Activated T-cell treated with anti-CD3 and anti-CD28 coated beads for 48 hours (primary cell): ENCODE data around the gene ZNF830.
A peak's percentile ranks its signal among the peaks of the same experiment; 100 is the strongest.
"Not testable (repeated sequence)": the region's sequence is repeated elsewhere in the genome, so short reads cannot be mapped to it uniquely, and the experiment has no call there.

Experiments
- DNase-seq: peaks from one replicate; pipeline ENCODE4 v3.0.0-alpha.2; 2020; ENCODE audit warnings: low read depth

Gene ZNF830

DNA sequence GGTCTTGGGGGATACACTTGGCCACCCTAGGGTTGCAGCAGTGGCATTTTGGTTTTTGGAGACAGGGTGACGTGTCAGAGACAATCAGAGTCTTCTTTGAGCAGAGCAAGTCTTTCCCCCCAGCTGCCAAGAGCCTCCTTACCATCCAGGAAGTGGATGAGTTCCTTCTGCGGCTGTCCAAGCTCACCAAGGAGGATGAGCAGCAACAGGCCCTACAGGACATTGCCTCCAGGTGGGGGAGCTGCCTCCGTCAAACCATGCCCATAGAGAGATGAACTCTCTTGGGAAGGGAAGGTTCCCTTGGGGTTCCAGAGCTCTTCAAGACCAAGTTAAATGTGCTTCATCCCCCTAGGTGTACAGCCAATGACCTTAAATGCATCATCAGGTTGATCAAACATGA, 30.3 kb downstream of the ZNF830 start:
- DNase-seq, result no peak

DNA sequence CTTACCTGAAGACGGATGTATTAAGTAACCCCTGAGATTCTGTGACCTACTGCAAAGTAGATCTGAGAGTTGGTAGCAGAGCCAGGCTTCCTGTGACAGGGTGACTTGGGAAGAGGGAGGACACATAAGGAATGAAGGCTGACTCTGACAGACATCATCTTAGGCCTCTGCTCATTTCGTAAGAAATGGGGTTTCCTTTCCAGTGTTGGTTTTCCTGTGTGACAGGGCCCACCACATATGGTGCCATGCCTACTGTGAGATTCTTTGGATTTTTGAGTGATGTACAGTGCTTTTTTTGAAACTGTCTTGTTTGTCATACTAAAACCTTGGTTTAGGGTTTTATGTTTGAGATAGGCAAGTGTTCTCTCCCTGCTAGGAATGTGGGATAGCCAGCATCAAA, 31.7 kb downstream of the ZNF830 start:
- DNase-seq, result no peak

DNA sequence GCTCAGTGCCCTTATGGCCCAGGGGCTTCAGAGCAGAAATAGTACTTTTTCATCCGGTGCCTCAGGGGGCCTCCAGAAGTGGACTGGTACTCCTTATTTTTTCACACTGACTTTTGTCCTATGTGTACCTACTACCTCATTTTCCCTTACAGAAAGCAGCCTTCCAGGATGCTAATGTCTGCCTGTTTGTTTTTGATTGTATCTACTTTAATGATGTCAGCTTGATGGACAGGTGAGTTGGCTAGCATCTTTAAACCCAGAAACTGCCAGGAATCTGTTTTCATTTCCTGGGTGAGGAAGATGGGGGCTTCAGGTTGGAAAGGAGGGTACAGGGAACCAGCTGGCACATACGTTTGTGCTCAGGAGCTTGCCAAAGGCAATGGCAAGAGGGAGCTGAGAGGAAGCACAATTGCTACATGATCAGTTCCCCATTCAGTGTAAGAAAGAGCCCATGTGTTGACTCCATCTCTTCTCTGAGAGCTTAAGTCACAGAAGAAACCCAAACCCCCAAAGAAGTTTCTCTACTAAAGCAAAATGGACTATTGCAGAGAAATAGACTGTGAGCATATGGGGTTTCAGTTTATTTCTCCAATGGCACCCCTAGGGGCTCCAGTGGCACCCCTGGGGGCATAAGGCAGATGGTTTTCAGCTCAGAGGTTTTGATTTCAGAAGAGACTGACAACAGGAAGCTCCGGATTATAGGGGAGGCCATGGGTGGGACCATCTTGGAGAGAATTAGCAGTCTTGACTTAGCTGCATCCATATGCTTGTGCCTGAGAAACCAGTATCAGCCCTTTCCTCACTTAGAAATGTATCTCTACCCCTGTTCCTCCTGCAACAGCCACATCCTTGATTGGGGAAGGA, 35.3 kb downstream of the ZNF830 start:
- no peak for DNase-seq

DNA sequence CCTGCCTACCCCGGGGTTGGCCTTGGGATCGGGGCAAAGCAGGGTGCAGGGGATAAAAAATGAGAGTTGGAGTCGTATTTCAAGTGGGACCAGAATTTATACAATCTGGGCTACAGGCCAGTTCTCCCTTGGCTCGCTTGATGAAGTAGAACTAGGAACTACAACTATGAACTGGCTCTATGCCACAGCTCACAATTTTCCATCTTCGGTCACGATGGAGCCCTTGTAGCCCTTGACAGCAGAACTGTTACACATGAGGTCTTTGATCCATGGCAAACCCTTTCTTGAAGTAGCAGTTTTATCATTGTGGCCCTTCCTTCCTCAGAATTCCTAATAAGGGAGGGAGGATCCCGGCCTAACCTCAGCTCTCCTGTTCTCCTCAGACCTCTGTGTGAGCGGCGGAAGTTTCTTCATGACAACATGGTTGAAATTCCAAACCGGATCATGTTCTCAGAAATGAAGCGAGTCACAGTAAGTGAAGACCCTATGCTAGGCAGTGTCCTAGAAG, 36.1 kb downstream of the ZNF830 start:
- DNase-seq, result no peak

DNA sequence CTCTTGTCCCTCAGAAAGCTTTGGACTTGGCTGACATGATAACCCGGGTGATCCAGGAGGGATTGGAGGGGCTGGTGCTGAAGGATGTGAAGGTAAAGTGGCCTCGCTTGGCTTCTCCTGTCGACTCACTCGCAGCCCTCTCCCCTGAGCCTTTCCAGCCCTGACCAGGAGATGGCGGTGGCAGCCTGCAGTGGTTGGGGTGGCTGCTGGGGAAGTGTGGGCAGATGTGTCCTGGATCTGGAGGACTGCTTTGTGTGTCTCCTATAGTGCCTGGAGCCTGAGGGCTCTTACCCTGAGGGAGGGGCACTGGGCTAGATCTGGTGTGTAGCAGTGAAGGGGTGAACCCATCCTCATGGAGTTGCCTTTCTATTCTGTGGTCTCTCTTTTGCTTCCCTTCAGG, 36.9 kb downstream of the ZNF830 start:
- DNase-seq, result peak; percentile 75

DNA sequence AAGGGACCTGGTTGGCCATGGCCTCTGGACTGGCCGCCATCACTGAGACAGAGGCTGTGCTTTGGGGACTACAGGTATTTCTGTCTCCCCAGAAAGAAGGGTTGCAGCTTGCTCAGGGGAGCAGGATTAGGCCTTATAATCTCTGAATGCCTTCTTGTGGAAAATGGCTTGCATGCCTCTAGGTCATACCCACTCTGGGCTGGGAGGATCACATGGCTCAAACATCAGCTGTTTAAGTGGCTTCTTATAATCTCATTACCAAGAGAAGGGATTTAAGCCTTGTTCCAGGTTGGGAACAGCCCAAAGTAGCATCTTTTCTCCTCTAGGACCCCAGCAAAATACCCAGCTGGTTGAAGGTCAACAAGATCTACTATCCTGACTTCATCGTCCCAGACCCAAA, 38.1 kb downstream of the ZNF830 start:
- DNase-seq, result no peak

DNA sequence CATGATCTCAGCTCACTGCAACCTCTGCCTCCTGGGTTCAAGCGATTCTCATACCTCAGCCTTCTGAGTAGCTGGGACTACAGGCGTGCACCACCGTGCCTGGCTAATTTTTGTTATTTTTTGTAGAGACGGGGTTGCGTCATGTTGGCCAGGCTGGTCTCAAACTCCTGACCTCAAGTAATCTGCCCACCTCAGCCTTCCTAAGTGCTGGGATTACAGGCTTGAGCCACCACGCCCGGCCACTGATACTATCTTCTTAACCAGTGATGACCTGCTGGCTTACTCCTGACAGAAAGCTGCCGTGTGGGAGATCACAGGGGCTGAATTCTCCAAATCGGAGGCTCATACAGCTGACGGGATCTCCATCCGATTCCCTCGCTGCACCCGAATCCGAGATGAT, 39.6 kb downstream of the ZNF830 start:
- DNase-seq, result not testable (repeated sequence)

DNA sequence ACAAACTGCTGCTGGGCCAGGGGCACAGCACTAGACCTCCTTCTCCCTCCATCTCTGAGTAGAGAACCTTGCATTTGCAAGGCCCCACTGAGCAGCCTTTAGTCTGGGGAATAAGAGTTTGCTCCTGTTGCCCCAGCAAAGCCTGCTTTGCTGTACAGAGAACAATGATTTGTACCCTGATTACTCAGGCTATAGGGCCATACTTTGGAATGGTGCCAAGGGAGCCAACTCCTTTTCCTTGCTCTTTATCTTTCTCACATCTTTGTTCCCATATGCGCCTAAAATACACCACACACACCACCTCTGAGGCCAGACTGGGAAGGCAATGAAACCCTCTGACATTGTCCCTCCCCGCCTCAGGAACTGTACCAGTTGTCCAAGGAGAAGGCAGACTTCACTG, 40.2 kb downstream of the ZNF830 start:
- DNase-seq, result no peak

DNA sequence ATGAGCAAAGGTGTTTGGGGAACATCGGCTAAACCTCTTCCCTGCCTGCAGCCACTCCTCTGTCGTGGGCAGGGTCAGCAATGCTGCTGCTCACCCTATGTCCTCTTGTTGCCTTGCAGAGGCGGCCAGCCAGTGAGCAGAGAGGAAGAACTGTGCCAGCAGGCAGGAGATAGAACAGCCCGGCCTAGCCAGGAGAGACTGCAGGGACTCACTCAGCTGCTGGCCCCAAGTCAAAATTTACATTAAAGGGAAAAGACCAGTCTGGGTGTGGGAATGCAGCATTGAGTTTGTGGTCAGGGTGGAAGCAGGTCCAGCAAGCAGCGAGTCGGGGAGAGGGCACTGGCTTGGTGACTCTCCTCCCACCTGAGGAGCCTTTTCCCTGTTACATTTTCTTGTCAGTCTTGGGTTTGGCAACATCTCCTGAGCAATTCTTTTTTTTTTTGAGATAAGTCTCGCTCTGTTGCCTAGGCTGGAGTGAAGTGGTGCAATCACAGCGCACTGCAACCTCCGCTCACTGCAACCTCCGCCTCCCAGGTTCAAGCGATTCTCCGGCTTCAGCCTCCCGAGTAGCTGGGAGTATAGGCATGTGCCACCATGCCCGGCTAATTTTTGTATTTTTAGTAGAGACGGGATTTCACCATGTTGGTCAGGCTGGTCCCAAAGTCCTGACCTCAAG, 41.7 kb downstream of the ZNF830 start:
- DNase-seq, result no peak

DNA sequence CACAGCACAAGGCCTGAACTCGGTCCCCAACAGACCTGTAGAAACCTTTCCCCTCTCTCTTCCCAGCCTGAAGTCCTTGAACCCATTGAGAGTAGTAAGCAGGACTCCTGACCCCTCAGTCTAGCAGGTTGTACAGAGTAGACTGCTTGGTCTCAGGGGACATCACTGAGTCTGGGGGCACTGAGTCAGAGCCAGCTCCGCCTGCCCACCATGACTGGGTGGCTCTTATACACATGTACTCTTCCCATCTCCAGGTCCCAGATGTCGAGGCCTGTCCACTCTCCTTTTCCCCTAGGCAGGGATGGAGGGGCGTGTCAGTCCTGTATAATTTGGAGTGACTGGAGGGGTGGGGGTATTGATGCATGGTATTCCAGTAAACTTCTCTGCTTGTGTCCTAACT, 42.4 kb downstream of the ZNF830 start:
- DNase-seq, result no peak

DNA sequence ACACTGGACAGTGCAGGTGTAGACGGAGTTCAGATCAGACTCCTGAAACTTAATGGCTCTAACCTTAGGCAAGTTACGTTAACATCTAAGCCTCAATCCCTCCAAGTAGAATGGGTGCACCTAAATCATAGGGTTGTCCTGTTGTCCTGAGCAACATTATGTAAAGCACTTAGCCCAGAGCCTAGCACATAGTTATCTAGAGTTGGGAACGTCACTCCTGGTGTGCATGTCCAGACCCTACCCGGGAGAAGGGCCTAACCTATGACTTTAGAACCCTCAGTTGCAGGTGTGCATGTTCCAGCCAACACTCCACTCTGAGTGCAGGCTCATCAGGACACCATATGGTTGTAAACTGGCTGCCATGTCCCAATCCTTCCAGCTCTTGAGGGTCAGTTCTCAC, 45.0 kb downstream of the ZNF830 start:
- no peak for DNase-seq

DNA sequence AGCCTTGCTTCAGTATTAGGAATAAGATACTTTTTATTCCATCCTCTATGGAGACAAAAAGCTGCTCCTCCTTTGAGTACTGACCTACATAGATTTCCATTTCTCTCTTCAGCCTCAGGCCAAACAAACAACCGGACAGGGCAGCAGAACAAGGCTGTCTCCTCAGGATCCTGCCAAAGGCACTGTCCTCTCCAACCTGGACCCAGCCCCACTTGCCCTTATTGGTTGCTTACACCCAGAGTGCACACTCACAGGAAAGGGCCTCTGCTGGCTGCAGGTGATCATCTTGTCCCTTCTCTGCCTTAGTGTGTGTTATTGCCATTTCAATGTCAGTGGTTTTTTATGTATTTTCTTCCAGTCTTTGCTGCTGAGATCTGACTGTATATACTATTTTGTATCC, 45.6 kb downstream of the ZNF830 start:
- no peak for DNase-seq

DNA sequence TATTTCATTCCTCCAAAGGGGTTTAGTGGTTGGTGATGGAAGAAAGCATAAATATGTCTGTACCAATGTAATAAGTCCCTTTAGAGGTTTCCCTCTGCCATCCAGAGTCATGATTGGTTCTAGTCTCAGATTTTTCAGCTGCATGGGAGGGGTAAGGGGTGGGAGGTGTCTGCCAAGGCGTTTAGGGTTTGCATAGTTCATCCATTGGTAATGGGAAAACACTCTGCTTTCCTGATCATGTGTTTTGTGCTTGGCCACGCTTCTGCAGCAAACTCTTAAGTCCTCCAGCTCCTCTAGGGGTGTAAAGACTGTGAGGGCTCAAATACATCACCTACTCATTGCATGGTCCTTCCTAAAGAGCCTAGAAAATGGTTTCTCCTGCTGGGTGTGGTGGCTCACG, 48.8 kb downstream of the ZNF830 start:
- no peak for DNase-seq

DNA sequence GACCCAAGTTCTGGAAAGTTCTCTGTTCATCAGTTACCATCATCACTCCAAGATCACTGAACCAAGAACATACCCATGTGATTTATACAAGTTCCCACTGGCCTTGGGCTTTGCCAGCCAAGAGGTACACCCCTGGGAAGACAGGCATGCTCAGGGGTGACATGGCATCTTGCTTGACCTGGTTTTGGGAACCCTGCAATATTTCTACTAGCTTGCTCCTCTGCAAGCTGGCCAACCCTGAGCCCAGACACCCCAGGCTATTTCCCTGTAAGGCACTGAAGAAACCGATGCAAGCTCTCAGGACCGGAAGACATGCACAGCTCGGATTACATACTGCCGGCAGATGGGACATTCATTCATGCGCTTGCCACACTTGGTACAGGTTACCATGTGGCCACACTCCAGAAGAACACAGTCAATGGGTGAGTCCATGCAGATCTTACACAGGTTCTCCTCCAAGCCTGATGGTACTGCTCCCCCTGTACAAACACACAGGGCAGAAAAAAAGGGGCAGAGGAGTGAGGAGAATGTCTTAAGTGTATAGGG, 50.4 kb downstream of the ZNF830 start:
- no peak for DNase-seq
